Prostate gland (tissue), 2 donors: ENCODE measurements around the gene STRA8.

Experiments
- POLR2A ChIP-seq: fragments of 450-650 bp; IDR thresholded peaks from one replicate; pipeline ENCODE4 v1.6.1; 2016; ENCODE audit warnings: antibody characterized with exemption, mild to moderate bottlenecking
- POLR2AphosphoS5 ChIP-seq: sonication (generic); formaldehyde crosslinking; IDR thresholded peaks from one replicate; pipeline ENCODE4 v1.6.1; 2017; ENCODE audit warnings: antibody characterized with exemption
- TF ChIP-seq, protein P1 (sequence below), 4 experiments: fragments of 200-600 bp in 2 of 4; fragments of 450-650 bp in 2 of 4; sonication (generic) in 2 of 4; IDR thresholded peaks; 1 replicate in 3 of 4; 2 replicates in 1 of 4; pipeline ENCODE4 v1.5.1; 2016 to 2019; ENCODE audit warnings: antibody characterized with exemption in 4 of 4, mild to moderate bottlenecking in 2 of 4, moderate library complexity in 2 of 4

DNA sequence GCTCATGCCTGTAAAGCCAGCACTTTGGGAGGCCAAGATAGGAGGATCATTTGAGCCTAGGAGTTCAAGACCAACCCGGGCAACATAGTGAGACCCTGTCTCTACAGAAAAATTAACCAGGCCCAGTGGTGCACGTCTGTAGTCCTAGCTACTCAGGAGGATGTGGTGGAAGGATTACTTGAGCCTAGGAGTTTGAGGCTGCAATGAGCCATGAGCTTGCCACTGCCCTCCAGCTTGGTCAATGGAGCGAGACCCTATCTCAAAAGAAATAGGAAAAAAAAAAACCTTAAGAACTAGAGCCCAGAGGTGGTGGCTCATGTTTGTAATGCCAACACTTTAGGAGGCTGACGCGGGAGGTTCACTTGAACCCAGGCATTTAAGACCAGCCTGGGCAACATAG is 2.2 kb downstream of the STRA8 start:
- TF ChIP-seq, protein P1, sequence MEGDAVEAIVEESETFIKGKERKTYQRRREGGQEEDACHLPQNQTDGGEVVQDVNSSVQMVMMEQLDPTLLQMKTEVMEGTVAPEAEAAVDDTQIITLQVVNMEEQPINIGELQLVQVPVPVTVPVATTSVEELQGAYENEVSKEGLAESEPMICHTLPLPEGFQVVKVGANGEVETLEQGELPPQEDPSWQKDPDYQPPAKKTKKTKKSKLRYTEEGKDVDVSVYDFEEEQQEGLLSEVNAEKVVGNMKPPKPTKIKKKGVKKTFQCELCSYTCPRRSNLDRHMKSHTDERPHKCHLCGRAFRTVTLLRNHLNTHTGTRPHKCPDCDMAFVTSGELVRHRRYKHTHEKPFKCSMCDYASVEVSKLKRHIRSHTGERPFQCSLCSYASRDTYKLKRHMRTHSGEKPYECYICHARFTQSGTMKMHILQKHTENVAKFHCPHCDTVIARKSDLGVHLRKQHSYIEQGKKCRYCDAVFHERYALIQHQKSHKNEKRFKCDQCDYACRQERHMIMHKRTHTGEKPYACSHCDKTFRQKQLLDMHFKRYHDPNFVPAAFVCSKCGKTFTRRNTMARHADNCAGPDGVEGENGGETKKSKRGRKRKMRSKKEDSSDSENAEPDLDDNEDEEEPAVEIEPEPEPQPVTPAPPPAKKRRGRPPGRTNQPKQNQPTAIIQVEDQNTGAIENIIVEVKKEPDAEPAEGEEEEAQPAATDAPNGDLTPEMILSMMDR (IDR thresholded peaks at IDR 0.05), result no peak
- TF ChIP-seq POLR2AphosphoS5 (no peak), POLR2A (no peak)
